Endodermal cell (in vitro differentiated cells): ENCODE results near the gene TOP2B. TPM values are rescaled to one million over a fixed set of nuclear protein-coding genes. Genes with fewer than 3 reads are reported as not detected.
A peak's percentile ranks its signal among the peaks of the same experiment; 100 is the strongest.

Experiments used
- DNase-seq: peaks from one replicate; pipeline ENCODE4 v3.0.0-alpha.2; 2017
- H3K27ac ChIP-seq: 2 replicates; pipeline ENCODE4 v1.5.1; 2013; ENCODE audit warnings: mild to moderate bottlenecking, low read depth, low read length, moderate library complexity
- H3K27me3 ChIP-seq: 2 replicates; pipeline ENCODE4 v1.6.1; 2013; ENCODE audit warnings: mild to moderate bottlenecking, low read length, moderate library complexity; ENCODE audit not compliant: insufficient read depth, control insufficient read depth, poor library complexity, severe bottlenecking
- H3K36me3 ChIP-seq: 2 replicates; pipeline ENCODE4 v1.7.0; 2013; ENCODE audit warnings: mild to moderate bottlenecking, low read length, moderate library complexity; ENCODE audit not compliant: control insufficient read depth, insufficient read depth
- H3K4me1 ChIP-seq: one replicate; pipeline ENCODE4 v1.7.0; 2013; ENCODE audit warnings: low read length; ENCODE audit not compliant: control insufficient read depth, insufficient read depth
- H3K4me3 ChIP-seq: 2 replicates; pipeline ENCODE4 v1.5.1; 2013; ENCODE audit warnings: mild to moderate bottlenecking, low read length, moderate library complexity
- H3K9ac ChIP-seq: 2 replicates; pipeline ENCODE4 v1.6.1; 2013; ENCODE audit warnings: mild to moderate bottlenecking, low read length, moderate library complexity; ENCODE audit not compliant: poor library complexity, severe bottlenecking; ENCODE audit errors: extremely low read depth
- H3K9me3 ChIP-seq: 2 replicates; pipeline ENCODE4 v1.6.1; 2013; ENCODE audit warnings: mild to moderate bottlenecking, low read length, moderate library complexity; ENCODE audit not compliant: control insufficient read depth
- H3K27ac Mint-ChIP-seq: 2 replicates; pipeline ENCODE4 v1.8.0; 2020; ENCODE audit warnings: mixed read lengths
- H3K27me3 Mint-ChIP-seq: 2 replicates; pipeline ENCODE4 v1.8.0; 2021; ENCODE audit warnings: mild to moderate bottlenecking, mixed read lengths; ENCODE audit not compliant: insufficient read depth
- H3K36me3 Mint-ChIP-seq: 2 replicates; pipeline ENCODE4 v1.8.0; 2020; ENCODE audit warnings: low read depth, mixed read lengths
- H3K4me1 Mint-ChIP-seq: 2 replicates; pipeline ENCODE4 v1.8.0; 2020; ENCODE audit warnings: mixed read lengths
- H3K4me3 Mint-ChIP-seq: 2 replicates; pipeline ENCODE4 v1.8.0; 2020; ENCODE audit warnings: mild to moderate bottlenecking, moderate library complexity, mixed read lengths
- H3K9me3 Mint-ChIP-seq: 2 replicates; pipeline ENCODE4 v1.8.0; 2020; ENCODE audit warnings: mild to moderate bottlenecking, mixed read lengths
- CTCF ChIP-seq: fragments of 200-600 bp; sonication (generic); conservative IDR thresholded peaks from 2 replicates; pipeline ENCODE4 v1.5.0; 2021; ENCODE audit warnings: antibody characterized with exemption, mild to moderate bottlenecking
- WGBS, 2 experiments: methylation state at CpG; one replicate each; pipeline versions ENCODE4 v1.1.5 to v1.1.7; 2013; ENCODE audit warnings: missing lambda C conversion rate in 2 of 2, mixed read lengths in 1 of 2; ENCODE audit not compliant: insufficient coverage in 1 of 2, insufficient read length in 1 of 2; 5-methylcytosine and 5-hydroxymethylcytosine counted together
- long read RNA-seq, 4 experiments: library from polyadenylated mRNA in 2 of 4; library from RNA in 1 of 4; library from capped mRNA in 1 of 4; stranded (forward) in 3 of 4; unstranded in 1 of 4; transcript quantifications; one replicate each; pipeline ENCODE4 v2.0.0, GENCODE V29; 2020 to 2021; ENCODE audit warnings: inconsistent platforms in 1 of 4
- polyA plus RNA-seq, 2 experiments: library from polyadenylated mRNA; stranded (reverse); fragments of 50-300 nt; gene quantifications; one replicate each; pipeline ENCODE4 v1.2.3, GENCODE V29; 2013
- total RNA-seq, 2 donors: library from RNA; stranded (reverse); fragmentation: NEBNext Ultra II Directional in 1 of 2; extraction: Animal tissue kit (Norgen Biotek cat#: 25700) in 1 of 2; gene quantifications; 2 replicates in 1 of 2; 3 replicates in 1 of 2; pipeline ENCODE4 v1.2.1, GENCODE V29; 2021

TOP2B gene
- total RNA-seq = 100 to 1,000 TPM; 182 to 209 TPM
- polyA plus RNA-seq (2013, experiment 1 of 2) = 221 TPM
- 192 TPM for polyA plus RNA-seq (2013, experiment 2 of 2)
- long read RNA-seq, experiment 1, full-length matches to known transcripts = 10 of 64 reads
- long read RNA-seq, experiment 1, partial matches to known transcripts = 40 of 64 reads
- long read RNA-seq, experiment 1, other reads (novel, unspliced or antisense) = 14 of 64 reads
- long read RNA-seq, experiment 2, full-length matches to known transcripts = 170 of 269 reads
- long read RNA-seq, experiment 2, partial matches to known transcripts = 76 of 269 reads
- long read RNA-seq, experiment 2, other reads (novel, unspliced or antisense) = 23 of 269 reads
- long read RNA-seq, experiment 3, full-length matches to known transcripts = 1 of 40 reads
- long read RNA-seq, experiment 3, partial matches to known transcripts = 33 of 40 reads
- long read RNA-seq, experiment 3, other reads (novel, unspliced or antisense) = 6 of 40 reads
- long read RNA-seq, experiment 4, partial matches to known transcripts = 1 of 1 reads
- long read RNA-seq, experiment 4, other reads (novel, unspliced or antisense) = 0 of 1 reads

GRCh38 chr3:25664812-25665314 is at the start of gene TOP2B:
Gene TOP2B, minus strand, starts transcription at chr3:25664907. Its CDS starts 610 bp downstream, at chr3:25664297.
- TF ChIP-seq CTCF = no peak
- peak within 1 kb of the TSS; percentile 81 for H3K9ac ChIP-seq
- H3K4me3 Mint-ChIP-seq = peak within 1 kb of the TSS; percentile 92
- H3K27ac ChIP-seq = peak within 1 kb of the TSS; percentile 95
- no peaks in the 10 kb centered on the region for H3K9me3 Mint-ChIP-seq
- no peaks in the 10 kb centered on the region for H3K27me3 Mint-ChIP-seq
- peaks cover 27% of the 10 kb centered on the region for H3K4me1 Mint-ChIP-seq
- H3K4me3 ChIP-seq = peak within 1 kb of the TSS; percentile 94
- H3K27ac Mint-ChIP-seq = peak within 1 kb of the TSS; percentile 97
- 0% methylated on average over 7 to 33 of the region's 33 CpGs for WGBS, 2 experiments
- no peaks in the 10 kb centered on the region for H3K36me3 Mint-ChIP-seq
- H3K4me1 ChIP-seq = peaks cover 10% of the 10 kb centered on the region
- H3K9me3 ChIP-seq = no peaks in the 10 kb centered on the region
- peak; percentile 98 for DNase-seq
- H3K36me3 ChIP-seq = no peaks in the 10 kb centered on the region
- no peaks in the 10 kb centered on the region for H3K27me3 ChIP-seq

DNA sequence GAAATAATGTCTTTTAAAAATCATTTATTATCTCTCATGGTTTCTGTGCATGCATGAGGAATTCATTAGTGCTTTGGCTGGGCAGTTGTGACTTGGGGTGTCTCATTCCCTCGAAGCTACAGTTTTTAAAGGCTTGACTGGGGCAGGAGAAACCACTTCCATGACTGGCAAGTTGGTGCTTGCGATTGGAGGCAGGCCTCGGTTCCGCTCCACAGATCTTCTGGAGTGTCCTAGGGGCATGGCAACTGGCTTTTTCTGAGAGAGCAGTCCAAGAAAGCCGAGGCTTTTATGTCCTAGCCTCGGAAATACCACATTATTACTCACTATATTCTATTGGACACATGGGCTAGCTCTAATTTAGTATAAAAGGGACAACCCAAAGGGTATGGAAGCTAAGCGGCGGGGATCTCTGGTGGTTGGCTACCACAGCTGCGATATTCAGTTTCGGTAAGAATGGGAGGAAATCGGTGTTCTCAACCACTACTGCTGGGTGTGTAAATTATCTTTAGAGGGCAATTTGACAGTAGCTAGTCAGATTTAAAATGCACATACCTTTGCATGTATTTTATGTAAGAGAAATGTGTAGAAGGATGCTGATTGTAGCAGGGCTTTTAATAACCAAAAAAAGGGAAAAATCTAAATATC is 48.8 kb upstream of the TOP2B start:
- peaks cover 4% of the 10 kb centered on the region for H3K36me3 ChIP-seq
- TF ChIP-seq CTCF = no peak
- no peaks in the 10 kb centered on the region for H3K9me3 ChIP-seq
- no peak overlapping the region for H3K27ac ChIP-seq
- no peak overlapping the region for H3K9ac ChIP-seq
- H3K4me3 ChIP-seq = no peak overlapping the region
- no peak for DNase-seq
- Mint-ChIP-seq H3K36me3 (peaks cover 17% of the 10 kb centered on the region), H3K4me1 (no peaks in the 10 kb centered on the region), H3K4me3 (no peak overlapping the region), H3K27me3 (no peaks in the 10 kb centered on the region), H3K27ac (no peak overlapping the region), H3K9me3 (no peaks in the 10 kb centered on the region)
- H3K4me1 ChIP-seq = no peaks in the 10 kb centered on the region
- 92 to 97% methylated on average over 6 to 11 of the region's 11 CpGs for WGBS, 2 experiments
- no peaks in the 10 kb centered on the region for H3K27me3 ChIP-seq

DNA sequence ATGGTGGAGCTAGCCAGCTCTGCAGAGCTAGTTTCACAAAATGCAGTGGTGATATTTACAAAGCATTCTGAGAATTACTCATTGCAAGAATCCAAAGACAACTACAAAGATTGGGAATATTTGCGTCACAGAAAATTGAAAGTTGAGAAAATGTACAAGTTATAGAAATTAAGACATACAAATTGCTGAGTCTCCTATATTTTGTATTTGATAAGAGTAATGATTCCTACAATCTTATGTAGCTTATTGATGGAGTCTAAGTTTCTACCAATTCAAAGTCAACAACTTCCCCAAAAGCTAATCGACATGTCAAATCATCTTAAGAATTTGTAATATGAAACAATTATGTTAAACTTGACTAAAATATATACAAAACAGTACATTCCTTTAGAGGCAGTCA is 46.4 kb upstream of the TOP2B start:
- H3K9me3 Mint-ChIP-seq = no peaks in the 10 kb centered on the region
- no peaks in the 10 kb centered on the region for H3K4me1 Mint-ChIP-seq
- no peak overlapping the region for H3K4me3 Mint-ChIP-seq
- Histone ChIP-seq H3K9me3 (no peaks in the 10 kb centered on the region), H3K27ac (no peak overlapping the region), H3K4me3 (no peak overlapping the region), H3K9ac (no peak overlapping the region), H3K27me3 (no peaks in the 10 kb centered on the region), H3K36me3 (no peaks in the 10 kb centered on the region), H3K4me1 (no peaks in the 10 kb centered on the region)
- no peak for DNase-seq
- TF ChIP-seq CTCF = no peak
- H3K27me3 Mint-ChIP-seq = no peaks in the 10 kb centered on the region
- no peak overlapping the region for H3K27ac Mint-ChIP-seq
- WGBS, 2 experiments = 67% methylated on average over 1 of the region's 2 CpGs; no CpG with 5 or more reads in 1 of the 2 experiments
- H3K36me3 Mint-ChIP-seq = no peaks in the 10 kb centered on the region
